Hepatocyte (in vitro differentiated cells): ENCODE measurements around the gene TAF6. TPM values are rescaled to one million over a fixed set of nuclear protein-coding genes. Genes with fewer than 3 reads are reported as not detected.
A peak's percentile ranks its signal among the peaks of the same experiment; 100 is the strongest.

Source experiments
- DNase-seq: peaks from one replicate; pipeline ENCODE4 v3.0.0-alpha.2; 2016; ENCODE audit warnings: low spot score
- H2AFZ ChIP-seq: fragments of 200-600 bp; sonication (generic); 2 replicates; pipeline ENCODE4 v1.6.0; 2016; ENCODE audit warnings: antibody characterized with exemption, mild to moderate bottlenecking
- H3K27ac ChIP-seq: fragments of 200-600 bp; sonication (generic); 2 replicates; pipeline ENCODE4 v1.5.1; 2016; ENCODE audit warnings: mild to moderate bottlenecking
- H3K27me3 ChIP-seq: fragments of 200-600 bp; sonication (generic); 2 replicates; pipeline ENCODE4 v1.6.1; 2016
- H3K36me3 ChIP-seq: fragments of 200-600 bp; sonication (generic); replicated peaks from 2 replicates; pipeline ENCODE4 v1.5.1; 2016; ENCODE audit warnings: low read depth; ENCODE audit not compliant: insufficient read depth
- H3K4me1 ChIP-seq: fragments of 200-600 bp; sonication (generic); 2 replicates; pipeline ENCODE4 v1.5.1; 2016; ENCODE audit warnings: mild to moderate bottlenecking, moderate library complexity; ENCODE audit not compliant: insufficient read depth
- H3K4me2 ChIP-seq: fragments of 200-600 bp; sonication (generic); 2 replicates; pipeline ENCODE4 v1.6.0; 2016
- H3K4me3 ChIP-seq: fragments of 200-600 bp; sonication (generic); 2 replicates; pipeline ENCODE4 v1.5.1; 2016; ENCODE audit warnings: mild to moderate bottlenecking
- H3K79me2 ChIP-seq: fragments of 200-600 bp; sonication (generic); 2 replicates; pipeline ENCODE4 v1.6.0; 2017; ENCODE audit warnings: mild to moderate bottlenecking
- H3K9me2 ChIP-seq: fragments of 200-600 bp; sonication (generic); replicated peaks from 2 replicates; pipeline ENCODE4 v1.6.0; 2017; ENCODE audit warnings: mild to moderate bottlenecking; ENCODE audit not compliant: insufficient read depth
- H3K9me3 ChIP-seq: fragments of 200-600 bp; sonication (generic); 2 replicates; pipeline ENCODE4 v1.5.1; 2016; ENCODE audit warnings: low read depth, mild to moderate bottlenecking
- H4K20me1 ChIP-seq: fragments of 200-600 bp; sonication (generic); 2 replicates; pipeline ENCODE4 v1.6.0; 2016; ENCODE audit warnings: mild to moderate bottlenecking; ENCODE audit not compliant: insufficient read depth, poor library complexity, severe bottlenecking
- EZH2 ChIP-seq: fragments of 200-600 bp; sonication (generic); IDR thresholded peaks from 2 replicates; pipeline ENCODE4 v1.6.1; 2016; ENCODE audit warnings: antibody characterized with exemption, mild to moderate bottlenecking, borderline replicate concordance
- EZH2phosphoT487 ChIP-seq: fragments of 200-600 bp; sonication (generic); IDR thresholded peaks from one replicate; pipeline ENCODE4 v1.6.1; 2018; ENCODE audit warnings: antibody characterized with exemption, mild to moderate bottlenecking, low read depth, moderate library complexity; ENCODE audit not compliant: unreplicated experiment, severe bottlenecking
- WGBS: methylation state at CpG from one replicate; pipeline ENCODE4 v1.1.6; 2016; ENCODE audit warnings: low lambda C conversion rate; ENCODE audit errors: missing lambda C conversion rate; 5-methylcytosine and 5-hydroxymethylcytosine counted together
- microRNA counts: library from miRNA; unstranded; fragments of <30 nt; microRNA quantifications from one replicate; lab custom pipeline; 2017
- microRNA-seq: library from miRNA; unstranded; fragments of <30 nt; microRNA quantifications from one replicate; pipeline ENCODE4, GENCODE V29; 2017
- polyA plus RNA-seq: library from polyadenylated mRNA; unstranded; fragments of >200 nt; fragmentation: Nextera tagmentation; extraction: Ambion mirVana; gene quantifications from 2 replicates; pipeline ENCODE4 v1.2.1, GENCODE V29; 2016
- small RNA-seq: library from RNA; depleted of rRNA; stranded (forward); fragments of <200 nt; gene quantifications from one replicate; pipeline ENCODE3, GENCODE V24; 2014
- total RNA-seq: library from RNA; depleted of rRNA; stranded (reverse); fragments of >200 nt; gene quantifications from 2 replicates; pipeline ENCODE4 v1.2.3, GENCODE V29; 2014
- TF ChIP-seq, protein P1 (sequence below): fragments of 200-600 bp; sonication (generic); IDR thresholded peaks from 2 replicates; pipeline ENCODE4 v1.5.1; 2016; ENCODE audit warnings: antibody characterized with exemption, mild to moderate bottlenecking; ENCODE audit not compliant: poor library complexity

TAF6 gene
- total and polyA plus RNA-seq, 2 experiments from 2014 or later, result 29.2 to 44.2 TPM

GRCh38 chr7:100061518-100062193 lies 57.5 kb downstream of the TAF6 start:
- Histone ChIP-seq H4K20me1 (no peaks in the 10 kb centered on the region), H3K9me3 (no peaks in the 10 kb centered on the region), H3K4me1 (no peaks in the 10 kb centered on the region), H2AFZ (no peak overlapping the region), H3K9me2 (no peaks in the 10 kb centered on the region), H3K79me2 (no peaks in the 10 kb centered on the region), H3K4me2 (no peak overlapping the region), H3K4me3 (no peak overlapping the region), H3K27me3 (no peaks in the 10 kb centered on the region), H3K36me3 (no peaks in the 10 kb centered on the region), H3K27ac (no peak overlapping the region)
- TF ChIP-seq EZH2phosphoT487 (no peak), EZH2 (no peak)
- TF ChIP-seq, protein P1, sequence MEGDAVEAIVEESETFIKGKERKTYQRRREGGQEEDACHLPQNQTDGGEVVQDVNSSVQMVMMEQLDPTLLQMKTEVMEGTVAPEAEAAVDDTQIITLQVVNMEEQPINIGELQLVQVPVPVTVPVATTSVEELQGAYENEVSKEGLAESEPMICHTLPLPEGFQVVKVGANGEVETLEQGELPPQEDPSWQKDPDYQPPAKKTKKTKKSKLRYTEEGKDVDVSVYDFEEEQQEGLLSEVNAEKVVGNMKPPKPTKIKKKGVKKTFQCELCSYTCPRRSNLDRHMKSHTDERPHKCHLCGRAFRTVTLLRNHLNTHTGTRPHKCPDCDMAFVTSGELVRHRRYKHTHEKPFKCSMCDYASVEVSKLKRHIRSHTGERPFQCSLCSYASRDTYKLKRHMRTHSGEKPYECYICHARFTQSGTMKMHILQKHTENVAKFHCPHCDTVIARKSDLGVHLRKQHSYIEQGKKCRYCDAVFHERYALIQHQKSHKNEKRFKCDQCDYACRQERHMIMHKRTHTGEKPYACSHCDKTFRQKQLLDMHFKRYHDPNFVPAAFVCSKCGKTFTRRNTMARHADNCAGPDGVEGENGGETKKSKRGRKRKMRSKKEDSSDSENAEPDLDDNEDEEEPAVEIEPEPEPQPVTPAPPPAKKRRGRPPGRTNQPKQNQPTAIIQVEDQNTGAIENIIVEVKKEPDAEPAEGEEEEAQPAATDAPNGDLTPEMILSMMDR, result no peak
- 97% methylated on average over 11 of the region's 11 CpGs for WGBS
- no peak for DNase-seq

DNA sequence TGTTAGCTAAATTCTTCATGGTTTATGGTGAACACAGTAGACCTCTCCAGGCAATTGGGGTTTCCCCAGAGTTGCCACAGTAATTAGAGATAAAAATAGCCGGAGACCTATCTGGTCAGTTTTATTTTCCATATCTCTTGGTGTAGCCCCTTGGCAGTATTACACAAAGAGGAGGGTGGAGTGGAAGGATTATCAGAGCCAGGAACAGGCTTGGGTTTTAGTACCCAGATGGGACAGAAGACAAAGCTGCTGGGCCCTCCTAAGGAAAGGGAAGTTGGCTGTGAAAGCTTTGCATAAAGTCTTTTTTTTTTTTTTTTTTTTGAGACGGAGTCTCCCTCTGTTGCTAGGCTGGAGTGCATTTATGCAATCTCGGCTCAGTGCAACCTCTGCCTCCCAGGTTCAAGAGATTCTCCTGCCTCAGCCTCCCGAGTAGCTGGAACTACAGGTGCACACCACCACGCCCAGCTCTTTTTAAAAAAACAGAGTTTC lies 59.9 kb downstream of the TAF6 start:
- no peak overlapping the region for H2AFZ ChIP-seq
- WGBS, result over 99% methylated on average over 5 of the region's 5 CpGs
- H3K4me3 ChIP-seq, result no peak overlapping the region
- no peak for DNase-seq
- no peaks in the 10 kb centered on the region for H3K36me3 ChIP-seq
- H3K27ac ChIP-seq, result no peak overlapping the region
- no peaks in the 10 kb centered on the region for H3K4me1 ChIP-seq
- TF ChIP-seq EZH2 (no peak), EZH2phosphoT487 (no peak)
- TF ChIP-seq, protein P1, result no peak
- no peaks in the 10 kb centered on the region for H3K27me3 ChIP-seq
- no peaks in the 10 kb centered on the region for H3K9me3 ChIP-seq
- H3K9me2 ChIP-seq, result no peaks in the 10 kb centered on the region
- H4K20me1 ChIP-seq, result no peaks in the 10 kb centered on the region
- no peak overlapping the region for H3K4me2 ChIP-seq
- peaks cover 2% of the 10 kb centered on the region for H3K79me2 ChIP-seq

MicroRNAs within 50 kb of the gene (microRNA counts, 767-probe panel; counts per million panel counts)
- microRNA hsa-miR-106b-5p (lab: Ali Mortazavi, UCI), result 7,217 counts per million, percentile 40 among the panel's probes with 10 or more counts
- 9,084 counts per million, percentile 70 among the panel's probes with 10 or more counts for microRNA hsa-miR-25-3p (lab: Ali Mortazavi, UCI)
- microRNA hsa-miR-93-5p (lab: Ali Mortazavi, UCI), result 9,914 counts per million, percentile 79 among the panel's probes with 10 or more counts

Small RNA genes within 50 kb of the gene (microRNA-seq; reads per million reads assigned to microRNA genes)
- gene MIR106B (7,790 reads per million, percentile 92 among the genes with 10 or more reads in this experiment), gene MIR25 (622 reads per million, percentile 75 among the genes with 10 or more reads in this experiment), gene MIR4658 (not detected), gene MIR93 (10,194 reads per million, percentile 94 among the genes with 10 or more reads in this experiment)

Small RNA genes within 50 kb of the gene (small RNA-seq; reads per million reads assigned to genes)
- gene MIR106B (51.7 reads per million, percentile 97 among the genes with 10 or more reads in this experiment), gene MIR25 (658 reads per million, percentile 99 among the genes with 10 or more reads in this experiment), gene MIR93 (336 reads per million, percentile 99 among the genes with 10 or more reads in this experiment)

Other genes starting within 250 kb of the TAF6 start
- not detected in 2 replicates for gene OR2AE1, start 242.3 kb downstream of the TAF6 start, total RNA-seq
- gene OR2AE1, start 242.3 kb downstream of the TAF6 start, polyA plus RNA-seq, result not detected in 2 replicates
- gene TRIM4, start 199.8 kb downstream of the TAF6 start, total RNA-seq, result 2.7 and 4.0 TPM in 2 replicates
- gene TRIM4, start 199.8 kb downstream of the TAF6 start, polyA plus RNA-seq, result 1.4 and 1.5 TPM in 2 replicates
- gene GJC3, start 189.7 kb downstream of the TAF6 start, total RNA-seq, result not detected in 2 replicates
- not detected in 2 replicates for gene GJC3, start 189.7 kb downstream of the TAF6 start, polyA plus RNA-seq
- gene AZGP1, start 143.3 kb downstream of the TAF6 start, total RNA-seq, result 46.1 and 52.6 TPM in 2 replicates
- 44.3 and 73.6 TPM in 2 replicates for gene AZGP1, start 143.3 kb downstream of the TAF6 start, polyA plus RNA-seq
- gene ZKSCAN1, start 103.8 kb downstream of the TAF6 start, total RNA-seq, result 41.1 and 44.0 TPM in 2 replicates
- gene ZKSCAN1, start 103.8 kb downstream of the TAF6 start, polyA plus RNA-seq, result 27.0 and 29.2 TPM in 2 replicates
- 9.6 and 10.9 TPM in 2 replicates for gene ZSCAN21, start 69.6 kb downstream of the TAF6 start, total RNA-seq
- 11.7 and 12.8 TPM in 2 replicates for gene ZSCAN21, start 69.6 kb downstream of the TAF6 start, polyA plus RNA-seq
- gene ZNF3, start 37.6 kb downstream of the TAF6 start, total RNA-seq, result 30.1 and 35.6 TPM in 2 replicates
- gene ZNF3, start 37.6 kb downstream of the TAF6 start, polyA plus RNA-seq, result 20.7 and 28.3 TPM in 2 replicates
- gene COPS6, start 30.4 kb downstream of the TAF6 start, total RNA-seq, result 41.9 and 53.7 TPM in 2 replicates
- gene COPS6, start 30.4 kb downstream of the TAF6 start, polyA plus RNA-seq, result 161 and 163 TPM in 2 replicates
- gene MCM7, start 18.0 kb downstream of the TAF6 start, total RNA-seq, result 39.0 and 42.1 TPM in 2 replicates
- gene MCM7, start 18.0 kb downstream of the TAF6 start, polyA plus RNA-seq, result 49.3 and 57.5 TPM in 2 replicates
- 13.0 and 22.8 TPM in 2 replicates for gene AP4M1, start 17.7 kb downstream of the TAF6 start, total RNA-seq
- gene AP4M1, start 17.7 kb downstream of the TAF6 start, polyA plus RNA-seq, result 17.4 and 22.0 TPM in 2 replicates
- gene CNPY4, start 276 bp upstream of the TAF6 start, total RNA-seq, result 19.5 and 28.1 TPM in 2 replicates
- gene CNPY4, start 276 bp upstream of the TAF6 start, polyA plus RNA-seq, result 21.3 and 27.4 TPM in 2 replicates
- 2.7 and 3.2 TPM in 2 replicates for gene MBLAC1, start 7.6 kb upstream of the TAF6 start, total RNA-seq
- 3.7 and 4.5 TPM in 2 replicates for gene MBLAC1, start 7.6 kb upstream of the TAF6 start, polyA plus RNA-seq
- 80.1 and 90.5 TPM in 2 replicates for gene LAMTOR4, start 29.6 kb upstream of the TAF6 start, total RNA-seq
- 198 and 228 TPM in 2 replicates for gene LAMTOR4, start 29.6 kb upstream of the TAF6 start, polyA plus RNA-seq
- gene TRAPPC14, start 39.4 kb upstream of the TAF6 start, total RNA-seq, result 7.7 and 14.7 TPM in 2 replicates
- 18.5 and 22.3 TPM in 2 replicates for gene TRAPPC14, start 39.4 kb upstream of the TAF6 start, polyA plus RNA-seq
- 0.73 and 2.6 TPM in 2 replicates for gene GAL3ST4, start 49.3 kb upstream of the TAF6 start, total RNA-seq
- gene GAL3ST4, start 49.3 kb upstream of the TAF6 start, polyA plus RNA-seq, result 3.3 and 4.3 TPM in 2 replicates
- gene GPC2, start 58.0 kb upstream of the TAF6 start, total RNA-seq, result 2.0 and 5.3 TPM in 2 replicates
- gene GPC2, start 58.0 kb upstream of the TAF6 start, polyA plus RNA-seq, result 3.2 and 4.1 TPM in 2 replicates
- gene STAG3, start 58.6 kb upstream of the TAF6 start, total RNA-seq, result 0.20 and 1.0 TPM in 2 replicates
- gene STAG3, start 58.6 kb upstream of the TAF6 start, polyA plus RNA-seq, result 3.4 and 4.8 TPM in 2 replicates
- not detected in 2 replicates for gene PVRIG, start 100.6 kb upstream of the TAF6 start, total RNA-seq
- gene PVRIG, start 100.6 kb upstream of the TAF6 start, polyA plus RNA-seq, result 1.4 TPM in 2 replicates
- not detected in 2 replicates for gene SPDYE3, start 188.3 kb upstream of the TAF6 start, total RNA-seq
- 3.3 and 3.4 TPM in 2 replicates for gene SPDYE3, start 188.3 kb upstream of the TAF6 start, polyA plus RNA-seq
- gene PILRB, start 238.8 kb upstream of the TAF6 start, total RNA-seq, result 17.8 and 33.2 TPM in 2 replicates
- 37.4 and 63.4 TPM in 2 replicates for gene PILRB, start 238.8 kb upstream of the TAF6 start, polyA plus RNA-seq